HG02798 (cell line): ENCODE data around the gene TTC9.

Experiments used
- ATAC-seq: cut with Tn5 transposase; IDR thresholded peaks from one replicate; pipeline ENCODE4 v1.9.1; 2021; ENCODE audit warnings: mild to moderate bottlenecking; ENCODE audit not compliant: unreplicated experiment, poor library complexity

TTC9 gene

DNA sequence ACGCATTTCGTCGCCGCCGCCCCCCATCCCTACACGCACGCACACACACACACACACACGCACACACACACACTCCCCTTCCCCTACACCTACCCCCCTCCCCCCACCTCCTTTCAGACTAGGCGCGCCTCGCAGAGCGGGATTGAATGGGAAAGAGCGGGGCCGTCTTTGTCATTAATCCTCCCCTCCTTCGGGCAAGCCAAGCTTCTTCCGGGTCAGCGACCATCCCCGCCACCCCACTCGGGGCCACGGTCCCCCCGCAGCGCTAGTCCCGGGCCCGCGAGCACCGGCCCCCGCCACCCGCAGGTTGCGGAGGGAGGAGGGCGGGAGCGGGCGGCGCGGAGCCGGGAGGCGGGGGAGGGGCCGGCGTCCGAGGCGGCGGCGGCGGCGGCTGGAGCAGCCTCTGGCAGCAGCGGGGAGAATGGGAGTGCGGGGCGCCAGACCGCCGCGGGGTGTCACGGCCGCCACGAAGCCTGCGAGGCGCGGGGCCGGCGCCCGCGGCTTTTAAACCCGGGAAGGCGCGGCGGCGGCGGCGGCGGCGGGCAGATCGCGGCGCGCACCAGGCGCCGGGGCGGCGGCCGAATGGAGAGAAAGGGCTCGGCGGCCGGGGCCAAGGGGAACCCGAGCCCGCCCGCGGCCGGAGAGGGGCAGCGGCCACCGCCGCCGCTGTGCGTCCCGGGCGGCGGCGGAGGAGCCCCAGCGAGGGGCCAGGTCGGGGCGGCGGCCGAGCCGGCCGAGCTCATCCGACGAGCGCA lies at the start of gene TTC9:
Gene TTC9 (plus strand): TSS at position 369 of the 755 bp plus-strand sequence. CDS start 214 bp downstream, at position 583.
- peak; percentile 33 for ATAC-seq

DNA sequence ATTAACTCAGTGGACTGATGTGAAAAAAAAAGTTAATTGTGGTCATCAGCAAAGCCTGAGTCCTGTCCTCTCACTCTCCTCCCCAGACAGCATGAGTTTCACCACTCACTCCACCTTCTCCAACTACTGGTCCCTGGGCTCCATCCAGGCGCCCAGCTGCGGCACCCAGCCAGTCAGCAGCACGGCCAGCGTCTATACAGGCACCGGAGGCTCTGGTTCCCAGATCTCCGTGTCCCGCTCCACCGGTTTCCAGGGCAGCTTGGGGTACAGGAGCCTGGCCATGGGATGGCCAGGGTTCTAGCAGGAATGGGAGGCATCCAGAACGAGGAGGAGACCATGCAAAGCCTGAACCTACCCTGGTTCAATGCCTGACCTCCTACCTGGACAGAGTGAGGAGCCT lies 47.3 kb upstream of the TTC9 start:
- ATAC-seq: no peak

DNA sequence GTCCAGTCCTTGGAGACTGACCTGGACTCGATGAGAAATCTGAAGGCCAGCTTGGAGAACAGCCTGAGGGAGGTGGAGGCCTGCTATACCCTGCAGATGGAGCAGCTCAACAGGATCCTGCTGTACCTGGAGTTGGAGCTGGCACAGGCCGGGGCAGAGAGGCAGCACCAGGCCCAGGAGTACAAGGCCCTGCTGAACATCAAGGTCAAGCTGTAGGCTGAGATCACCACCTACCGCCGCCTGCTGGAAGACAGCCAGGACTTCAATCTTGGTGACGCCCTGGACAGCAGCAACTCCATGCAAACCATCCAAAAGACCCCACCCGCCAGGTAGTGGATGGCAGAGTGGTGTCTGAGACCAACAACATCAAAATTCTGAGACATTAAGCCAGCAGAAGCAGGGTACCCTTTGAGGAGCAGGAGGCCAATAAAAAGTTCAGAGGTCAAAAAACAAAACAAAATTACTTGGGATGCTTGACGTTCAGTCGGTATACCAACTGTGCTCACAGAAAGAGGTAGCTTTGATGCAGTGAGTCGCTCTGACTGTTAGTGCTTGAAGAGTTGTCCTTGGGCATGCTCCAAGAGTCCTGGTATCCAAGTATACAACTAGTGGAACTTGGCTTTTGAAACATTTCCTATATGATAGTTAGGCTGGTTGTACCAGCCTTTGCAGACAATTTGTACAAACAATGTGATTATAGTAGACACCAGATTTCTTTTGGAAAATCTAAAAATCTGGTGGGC lies 46.1 kb upstream of the TTC9 start:
- ATAC-seq: no peak

- no peak for ATAC-seq
Measured at GRCh38 chr14:70597731-70598130, 44.0 kb upstream of the TTC9 start.

DNA sequence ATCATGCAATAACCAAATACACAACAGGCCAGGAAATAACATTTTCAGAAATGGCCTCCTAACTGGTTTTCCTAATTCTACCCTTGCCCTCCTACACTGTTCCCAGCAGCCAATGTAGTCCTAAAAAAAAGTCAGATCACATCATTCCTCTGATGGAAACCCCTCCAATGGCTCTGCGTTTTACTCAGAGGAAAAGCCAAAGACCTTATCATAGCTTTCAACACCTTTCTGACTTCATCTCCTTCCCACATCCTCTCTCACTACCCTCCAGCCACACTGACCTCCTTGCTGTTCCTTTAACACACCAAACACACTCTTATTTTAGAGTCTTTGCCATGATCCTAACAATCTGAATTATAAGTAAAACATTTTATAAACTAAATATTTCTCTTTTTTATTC lies 42.4 kb upstream of the TTC9 start:
- ATAC-seq: no peak

DNA sequence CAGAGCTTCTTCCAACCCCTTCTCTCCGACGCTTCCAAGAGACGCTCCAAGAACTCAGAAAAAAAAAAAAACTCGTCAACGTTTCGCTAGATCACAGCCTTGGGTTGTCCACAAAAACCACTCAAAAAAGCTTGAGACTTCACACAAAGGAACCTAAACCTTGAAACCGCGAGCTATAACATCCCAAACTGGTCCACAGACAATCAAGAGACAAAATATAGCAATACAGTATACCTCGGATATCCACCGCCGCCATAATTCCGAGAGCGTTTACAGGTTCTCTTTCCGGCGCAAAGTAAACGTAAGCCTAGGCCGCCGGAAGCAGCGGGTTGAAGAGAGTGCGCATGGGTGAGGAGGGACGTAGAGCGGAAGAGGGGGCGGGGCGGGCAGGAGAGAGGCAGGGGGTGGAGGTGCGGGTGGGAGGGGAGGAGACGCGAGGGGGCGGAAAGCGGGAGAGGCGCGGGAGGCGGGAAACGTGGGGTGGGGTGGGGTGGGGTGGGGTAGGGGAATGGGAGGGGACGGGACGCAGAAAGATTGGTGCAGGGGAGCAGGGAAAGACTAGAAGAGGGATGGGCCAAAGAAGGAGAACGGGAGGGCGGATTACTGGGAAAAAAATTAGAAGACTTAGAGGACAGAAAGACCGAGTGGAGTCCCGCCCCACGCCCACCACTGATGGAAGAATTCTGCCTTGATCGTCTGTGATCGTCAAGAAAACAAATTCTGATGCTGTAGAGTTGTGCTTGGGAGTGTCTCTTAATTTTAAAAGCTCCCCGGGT lies 41.1 kb upstream of the TTC9 start, which contains the start of gene MED6:
Gene MED6 (minus strand): TSS at position 274 of the 776 bp plus-strand sequence. CDS start 18 bp downstream, at position 256.
- peak; percentile 93 for ATAC-seq

- no peak for ATAC-seq
Measured at GRCh38 chr14:70601162-70601561, 40.6 kb upstream of the TTC9 start.

GRCh38 chr14:70602254-70602653 lies 39.5 kb upstream of the TTC9 start:
- no peak for ATAC-seq

DNA sequence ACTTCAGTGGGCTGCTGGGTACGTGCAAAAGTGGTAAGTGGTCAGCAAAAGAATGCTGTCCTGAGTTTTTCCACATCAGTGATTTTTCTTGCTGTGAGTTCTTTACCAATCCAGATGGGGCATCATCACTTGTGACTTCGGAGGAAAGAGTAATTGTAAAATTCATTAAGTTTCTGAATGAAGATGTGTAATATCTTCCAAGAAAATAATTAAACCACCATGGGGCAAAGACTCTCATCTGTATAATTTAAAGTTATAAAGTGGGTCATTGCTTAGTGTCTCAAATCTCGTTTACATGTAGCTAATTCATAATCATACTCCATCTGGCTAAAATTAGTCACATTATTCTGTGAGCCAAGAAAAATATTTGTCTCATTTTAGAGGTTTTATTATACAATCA lies 30.5 kb upstream of the TTC9 start:
- ATAC-seq: no peak

DNA sequence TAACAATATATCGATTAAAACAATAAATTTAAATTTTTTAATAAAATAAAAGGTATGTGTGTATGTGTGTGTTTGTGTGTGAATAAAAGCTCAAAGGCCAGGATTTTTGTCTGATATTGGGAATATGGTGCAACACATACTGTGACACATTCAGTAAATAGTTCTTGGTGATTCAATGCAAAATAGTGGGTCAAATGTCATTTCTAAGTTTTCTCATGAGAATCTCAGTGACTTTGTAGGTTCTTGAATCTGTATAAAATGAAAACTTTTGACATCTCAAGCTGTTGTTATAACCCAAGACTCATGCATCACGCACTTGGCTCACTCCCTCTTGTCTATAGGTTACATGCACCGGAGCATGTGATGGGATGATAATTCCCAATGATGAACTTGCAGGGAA lies 25.1 kb upstream of the TTC9 start:
- no peak for ATAC-seq

DNA sequence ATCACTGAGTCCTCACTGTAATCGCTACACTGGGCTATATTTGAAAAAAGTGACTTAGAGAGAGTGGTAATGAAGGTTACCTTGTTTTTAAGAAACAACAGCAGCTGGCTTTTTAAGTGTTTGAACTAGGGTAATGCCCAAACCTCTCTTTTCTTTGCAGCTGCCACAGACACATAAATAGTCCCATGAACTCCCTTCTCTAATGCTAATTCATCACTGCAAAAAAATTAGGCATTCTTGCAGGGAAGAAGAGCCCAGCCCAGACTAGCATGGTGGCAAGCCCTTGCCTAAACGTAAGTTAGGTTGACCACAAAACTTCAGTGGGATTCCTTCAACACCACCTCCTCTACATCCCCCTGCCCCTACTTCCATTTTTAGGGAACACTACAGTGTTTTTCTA lies 23.4 kb upstream of the TTC9 start:
- ATAC-seq: no peak

GRCh38 chr14:70619708-70620107 lies 22.0 kb upstream of the TTC9 start:
- ATAC-seq: no peak

DNA sequence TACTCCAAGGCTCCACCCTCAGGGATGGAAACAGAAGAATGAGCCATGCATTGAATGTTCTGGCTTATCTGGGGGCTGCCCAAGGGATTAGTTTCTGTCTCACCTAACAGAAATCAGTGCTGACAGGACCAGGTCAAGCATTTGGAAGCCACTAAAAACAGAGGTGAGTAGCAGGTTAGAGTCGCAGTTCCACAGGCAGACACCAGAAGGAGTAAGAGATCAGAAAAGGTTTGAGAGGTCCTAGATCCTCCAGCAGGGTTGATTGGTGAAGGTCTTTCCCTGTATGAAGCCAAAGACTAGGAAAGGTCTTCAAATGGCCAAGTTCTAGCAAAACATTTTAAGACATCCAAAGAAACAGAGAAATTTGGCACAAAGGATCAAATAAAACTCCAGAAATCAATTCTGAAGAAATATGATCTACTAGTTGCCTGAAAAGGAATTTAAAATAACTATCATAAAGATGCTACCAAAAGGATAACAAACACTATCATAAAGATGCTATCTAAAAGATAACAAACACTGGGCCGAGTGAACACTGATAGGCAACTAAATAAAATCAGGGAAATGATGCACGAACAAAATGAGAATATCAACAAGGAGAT lies 19.5 kb upstream of the TTC9 start:
- ATAC-seq: peak; percentile 57

GRCh38 chr14:70624972-70625371 lies 16.7 kb upstream of the TTC9 start:
- no peak for ATAC-seq

DNA sequence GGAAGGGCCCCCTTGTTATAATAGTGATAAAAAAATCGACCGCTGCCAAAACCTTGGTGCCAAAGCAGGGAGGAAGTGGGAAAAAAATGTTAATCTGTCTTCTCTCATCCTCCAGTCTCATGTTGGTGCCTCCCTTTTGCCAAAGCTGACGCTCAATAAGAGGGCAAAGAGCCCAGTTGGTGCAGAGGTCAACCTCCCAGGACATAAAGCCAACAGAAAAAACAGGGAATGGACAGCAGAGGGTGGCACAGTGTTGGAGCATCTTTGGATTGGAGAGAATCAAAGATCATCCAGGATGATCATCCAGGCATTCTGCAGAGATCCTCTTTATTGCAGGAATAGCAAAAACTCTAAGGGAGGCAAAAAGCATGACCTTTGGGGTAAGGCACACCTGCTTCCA lies 9.8 kb upstream of the TTC9 start:
- no peak for ATAC-seq

GRCh38 chr14:70635971-70636595 lies 5.6 kb upstream of the TTC9 start:
- ATAC-seq: no peak

- no peak for ATAC-seq
Measured at GRCh38 chr14:70638416-70638815, 3.3 kb upstream of the TTC9 start.

DNA sequence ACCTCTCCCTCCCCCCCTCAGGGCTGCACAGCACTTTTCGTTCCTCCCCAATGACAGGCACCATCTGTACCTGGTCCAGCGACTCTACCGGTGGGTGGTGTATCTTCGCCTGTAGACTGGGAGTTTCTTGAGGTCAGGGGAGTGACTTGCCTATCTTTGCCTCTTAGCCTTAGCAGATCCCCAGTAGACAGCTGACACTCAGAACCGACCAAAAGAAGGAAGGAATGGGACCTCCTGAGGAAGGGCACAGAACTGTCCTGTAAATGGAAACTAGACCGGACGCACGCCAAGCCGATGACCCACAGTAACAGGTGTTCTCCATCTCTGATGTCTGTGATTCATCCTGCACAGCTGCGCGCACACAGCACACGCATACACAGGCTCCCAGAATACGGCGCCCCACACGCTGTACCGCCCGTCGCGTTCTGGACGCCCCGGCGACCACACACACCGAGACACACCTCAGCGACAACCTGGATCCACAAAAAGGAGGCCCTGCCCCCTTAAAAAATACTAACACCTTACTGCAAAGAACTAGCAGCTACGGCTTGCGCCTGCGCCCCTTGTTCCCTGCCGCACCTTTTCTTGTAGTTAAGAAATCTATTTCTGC lies 673 bp upstream of the TTC9 start:
- peak; percentile 73 for ATAC-seq

GRCh38 chr14:70642303-70643235 lies 853 bp downstream of the TTC9 start:
- peak; percentile 26 for ATAC-seq
